ENCODE data around the gene CACNG4. TPM values are rescaled to one million over a fixed set of nuclear protein-coding genes. Genes with fewer than 3 reads are reported as not detected.

Gene CACNG4
- total RNA-seq, 6 experiments from 2014 or later = not detected

DNA sequence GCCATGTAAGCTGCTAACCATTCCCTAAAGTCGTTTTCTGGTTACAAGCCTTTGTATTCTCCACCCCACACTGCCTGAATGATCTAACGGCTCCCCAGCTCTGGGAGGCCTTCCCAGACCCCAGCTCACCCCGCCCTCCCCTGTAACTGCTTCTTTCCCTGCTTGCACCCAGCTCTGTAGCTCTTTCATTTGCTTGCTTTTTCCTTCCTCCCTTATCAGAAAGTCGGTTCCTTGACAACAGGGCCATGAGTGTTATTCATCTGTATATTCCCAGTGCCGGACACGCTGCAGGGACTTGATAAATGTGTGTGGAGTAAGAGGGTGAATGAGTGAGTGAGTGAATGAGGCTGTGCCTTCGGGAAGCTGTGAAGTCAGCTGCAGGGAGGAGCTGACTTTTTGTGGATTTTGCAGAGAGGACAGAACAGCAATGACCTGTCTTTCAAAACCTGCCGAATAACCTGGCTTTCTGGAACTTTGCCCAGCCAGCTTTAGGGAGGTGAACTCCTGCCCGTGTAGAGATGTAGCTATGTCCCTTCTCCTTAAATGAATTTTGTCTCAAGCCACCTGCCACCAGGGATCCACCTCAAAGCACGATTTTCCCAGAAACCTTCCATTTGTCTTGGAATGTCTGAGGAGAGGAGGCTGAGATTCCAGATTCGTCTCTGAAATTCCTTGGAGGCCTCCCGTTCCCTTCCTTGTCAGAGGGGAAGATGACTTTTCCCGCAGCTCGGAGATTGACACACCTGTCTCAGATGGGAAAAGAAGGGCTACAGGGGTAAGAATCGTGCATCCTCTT lies 20.0 kb upstream of the CACNG4 start:
- peaks cover 4% of the 10 kb centered on the region; the same call in 1 of the 2 replicates for H3K4me1 Mint-ChIP-seq (ENCODE audit: low read depth)
- H3K9me3 Mint-ChIP-seq = no peaks in the 10 kb centered on the region
- no peak overlapping the region for H3K4me3 Mint-ChIP-seq
- H3K36me3 Mint-ChIP-seq (ENCODE audit: low read depth) = no peaks in the 10 kb centered on the region
- DNase-seq = no peak
- peaks cover 49% of the 10 kb centered on the region for H3K27me3 Mint-ChIP-seq (ENCODE audit: insufficient read depth)
- H3K27ac Mint-ChIP-seq = no peak overlapping the region
- TF ChIP-seq, protein P1, sequence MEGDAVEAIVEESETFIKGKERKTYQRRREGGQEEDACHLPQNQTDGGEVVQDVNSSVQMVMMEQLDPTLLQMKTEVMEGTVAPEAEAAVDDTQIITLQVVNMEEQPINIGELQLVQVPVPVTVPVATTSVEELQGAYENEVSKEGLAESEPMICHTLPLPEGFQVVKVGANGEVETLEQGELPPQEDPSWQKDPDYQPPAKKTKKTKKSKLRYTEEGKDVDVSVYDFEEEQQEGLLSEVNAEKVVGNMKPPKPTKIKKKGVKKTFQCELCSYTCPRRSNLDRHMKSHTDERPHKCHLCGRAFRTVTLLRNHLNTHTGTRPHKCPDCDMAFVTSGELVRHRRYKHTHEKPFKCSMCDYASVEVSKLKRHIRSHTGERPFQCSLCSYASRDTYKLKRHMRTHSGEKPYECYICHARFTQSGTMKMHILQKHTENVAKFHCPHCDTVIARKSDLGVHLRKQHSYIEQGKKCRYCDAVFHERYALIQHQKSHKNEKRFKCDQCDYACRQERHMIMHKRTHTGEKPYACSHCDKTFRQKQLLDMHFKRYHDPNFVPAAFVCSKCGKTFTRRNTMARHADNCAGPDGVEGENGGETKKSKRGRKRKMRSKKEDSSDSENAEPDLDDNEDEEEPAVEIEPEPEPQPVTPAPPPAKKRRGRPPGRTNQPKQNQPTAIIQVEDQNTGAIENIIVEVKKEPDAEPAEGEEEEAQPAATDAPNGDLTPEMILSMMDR (IDR thresholded peaks at IDR 0.05) = no peak

DNA sequence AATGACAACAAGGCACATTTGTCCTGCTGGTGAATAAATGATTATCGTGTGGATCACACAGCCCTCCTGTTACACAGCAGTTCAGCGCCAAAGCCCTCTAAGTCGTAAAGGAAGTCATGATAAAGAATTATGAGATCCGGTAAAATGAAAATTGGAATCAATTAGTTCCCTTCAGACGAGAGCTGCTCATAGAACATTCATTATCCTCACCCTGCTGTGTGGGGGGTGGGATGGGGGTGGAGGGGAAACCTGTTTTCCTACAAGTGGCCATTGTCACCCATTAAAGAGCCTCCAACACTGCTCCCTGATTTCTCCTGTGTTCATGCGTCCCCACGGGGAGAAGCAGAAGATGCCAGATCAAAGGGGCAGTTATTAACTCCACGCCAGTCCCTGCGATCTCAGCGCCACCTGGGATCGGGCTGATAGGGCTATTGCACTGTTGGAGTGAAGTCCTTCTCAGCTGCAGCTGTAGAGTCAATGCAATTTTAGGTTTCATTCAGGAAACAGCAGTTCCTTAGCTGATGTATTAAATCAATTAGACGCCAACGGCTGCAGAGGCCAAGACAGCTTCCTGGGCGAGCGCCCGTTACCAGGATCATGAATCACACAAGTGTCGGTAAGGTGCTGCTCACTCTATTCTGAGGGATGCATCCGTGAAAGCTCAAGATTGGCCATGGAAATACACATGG lies 19.2 kb upstream of the CACNG4 start:
- no peak for DNase-seq
- peaks cover 7% of the 10 kb centered on the region; the same call in 1 of the 2 replicates for H3K4me1 Mint-ChIP-seq (ENCODE audit: low read depth)
- no peaks in the 10 kb centered on the region for H3K9me3 Mint-ChIP-seq

DNA sequence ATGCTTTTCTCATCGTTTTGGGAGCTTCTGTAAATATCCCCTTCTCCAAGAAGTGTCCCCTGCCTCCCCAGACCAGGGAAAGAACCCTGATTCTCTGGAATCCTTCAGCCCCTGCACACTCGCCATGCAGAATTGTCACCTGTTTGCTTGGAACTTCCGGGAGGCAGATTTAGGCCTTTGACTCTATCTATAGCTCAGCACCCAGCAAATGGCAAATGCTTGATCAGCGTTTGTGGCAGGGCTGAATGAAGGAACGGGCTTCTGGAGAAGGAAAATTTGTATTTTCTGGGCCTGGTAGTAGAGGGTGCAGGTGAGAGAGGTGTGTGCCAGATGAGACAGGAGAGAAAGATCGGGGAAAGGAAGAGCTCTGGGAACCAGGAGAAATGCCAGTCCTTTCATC lies 18.3 kb upstream of the CACNG4 start:
- Mint-ChIP-seq H3K9me3 (no peaks in the 10 kb centered on the region), H3K36me3 (ENCODE audit: low read depth) (no peaks in the 10 kb centered on the region), H3K4me1 (ENCODE audit: low read depth) (peaks cover 7% of the 10 kb centered on the region; the same call in 1 of the 2 replicates), H3K4me3 (no peak overlapping the region), H3K27ac (no peak overlapping the region), H3K27me3 (ENCODE audit: insufficient read depth) (peaks cover 48% of the 10 kb centered on the region)
- no peak for DNase-seq
- TF ChIP-seq, protein P1 (IDR thresholded peaks at IDR 0.05) = no peak

More for the DNA sequence above, 19.2 kb upstream of the CACNG4 start:
- Mint-ChIP-seq H3K27me3 (ENCODE audit: insufficient read depth) (peaks cover 49% of the 10 kb centered on the region), H3K36me3 (ENCODE audit: low read depth) (no peaks in the 10 kb centered on the region), H3K4me3 (no peak overlapping the region), H3K27ac (no peak overlapping the region)
- TF ChIP-seq, protein P1 (IDR thresholded peaks at IDR 0.05) = no peak

DNA sequence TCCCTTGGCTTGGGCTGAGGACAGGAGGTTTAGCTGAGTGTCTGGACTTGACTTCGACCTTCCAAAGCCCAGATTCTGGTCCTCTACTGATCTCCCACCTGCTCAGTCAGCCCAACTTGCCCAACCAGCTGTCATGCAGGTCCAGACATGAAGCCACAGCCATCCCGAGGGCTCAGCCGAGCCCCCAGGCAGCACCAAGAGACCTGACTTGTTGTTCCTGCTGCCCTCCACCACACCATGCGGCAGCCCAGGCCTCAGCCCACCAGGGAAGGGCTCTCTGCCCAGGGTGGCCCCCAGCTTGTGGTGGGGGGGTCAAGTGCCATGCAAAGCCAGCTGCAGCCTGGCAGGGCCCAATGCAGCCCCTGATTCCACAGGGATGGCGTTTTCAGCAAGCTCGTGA lies 17.2 kb upstream of the CACNG4 start:
- Mint-ChIP-seq H3K36me3 (ENCODE audit: low read depth) (no peaks in the 10 kb centered on the region), H3K9me3 (no peaks in the 10 kb centered on the region), H3K4me3 (no peak overlapping the region), H3K27me3 (ENCODE audit: insufficient read depth) (peaks cover 46% of the 10 kb centered on the region), H3K4me1 (ENCODE audit: low read depth) (peaks cover 15% of the 10 kb centered on the region), H3K27ac (no peak overlapping the region)
- DNase-seq = no peak
- TF ChIP-seq, protein P1 (IDR thresholded peaks at IDR 0.05) = no peak

DNA sequence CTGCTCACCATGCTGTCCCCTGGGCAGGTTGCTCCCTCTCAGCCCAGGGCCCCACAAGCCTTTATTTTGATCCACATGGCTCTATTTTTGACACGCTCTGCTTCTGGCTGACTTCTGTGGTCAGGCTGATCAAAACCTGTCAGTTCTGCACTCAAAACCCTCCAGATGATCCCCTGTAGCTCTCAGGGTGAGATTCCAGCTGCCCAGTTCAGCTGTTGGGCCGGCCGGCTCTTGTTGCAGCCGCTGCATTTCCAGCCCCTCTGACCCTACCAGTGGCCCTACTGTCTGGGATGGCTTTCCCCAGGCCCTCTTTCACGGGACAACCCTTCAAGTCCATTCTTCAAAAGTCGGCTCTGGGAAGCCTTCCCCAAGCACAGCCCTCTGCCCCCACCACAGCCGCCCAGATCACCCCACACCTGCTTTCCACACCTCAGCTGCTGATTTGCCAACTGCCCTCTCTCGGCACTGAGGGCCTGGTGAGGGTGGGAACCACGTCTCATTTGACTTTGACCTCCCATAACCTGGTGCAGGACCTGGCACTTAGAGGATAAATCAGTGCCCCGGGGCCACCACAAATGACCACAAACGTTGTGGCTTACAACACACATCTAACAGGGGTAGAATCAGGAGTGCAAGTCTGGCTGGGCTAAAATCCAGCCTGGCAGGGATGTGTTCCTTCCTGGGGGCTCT lies 16.3 kb upstream of the CACNG4 start:
- Mint-ChIP-seq H3K4me1 (ENCODE audit: low read depth) (peaks cover 17% of the 10 kb centered on the region), H3K4me3 (no peak overlapping the region), H3K27ac (no peak overlapping the region), H3K9me3 (no peaks in the 10 kb centered on the region), H3K36me3 (ENCODE audit: low read depth) (no peaks in the 10 kb centered on the region), H3K27me3 (ENCODE audit: insufficient read depth) (peaks cover 44% of the 10 kb centered on the region)
- TF ChIP-seq, protein P1 (IDR thresholded peaks at IDR 0.05) = no peak
- DNase-seq = no peak

Measured in HFFc6 (cell line).